ENCODE results near the gene KIAA1958. TPM values are rescaled to one million over a fixed set of nuclear protein-coding genes. Genes with fewer than 3 reads are reported as not detected.

The KIAA1958 gene
- total RNA-seq, 1 donor from 2014 or later: 2.0 TPM

- no peak for DNase-seq
Observed at GRCh38 chr9:112531666-112532282, 45.1 kb downstream of the KIAA1958 start.

DNA sequence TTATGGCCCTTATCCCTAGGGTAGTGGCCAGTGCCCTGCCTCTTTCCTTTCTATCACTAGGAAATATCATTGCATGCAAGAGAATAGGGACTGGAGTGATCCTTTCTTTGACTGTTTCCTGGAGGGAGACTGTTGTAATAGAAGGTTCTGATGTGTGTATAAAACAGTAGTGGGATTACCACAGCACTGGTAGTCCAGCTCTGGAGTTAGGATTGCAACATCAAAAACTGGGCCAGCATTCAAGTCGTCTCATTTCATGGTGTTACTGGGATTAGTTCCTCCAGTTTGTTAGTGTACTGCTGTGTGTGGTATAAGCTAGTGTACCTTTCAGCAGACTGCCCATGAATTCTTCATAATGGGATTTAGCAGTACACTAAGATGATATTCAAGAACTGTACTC lies 45.8 kb downstream of the KIAA1958 start:
- no peak for DNase-seq

- no peak for DNase-seq
Observed at GRCh38 chr9:112533660-112534059, 47.0 kb downstream of the KIAA1958 start.

DNA sequence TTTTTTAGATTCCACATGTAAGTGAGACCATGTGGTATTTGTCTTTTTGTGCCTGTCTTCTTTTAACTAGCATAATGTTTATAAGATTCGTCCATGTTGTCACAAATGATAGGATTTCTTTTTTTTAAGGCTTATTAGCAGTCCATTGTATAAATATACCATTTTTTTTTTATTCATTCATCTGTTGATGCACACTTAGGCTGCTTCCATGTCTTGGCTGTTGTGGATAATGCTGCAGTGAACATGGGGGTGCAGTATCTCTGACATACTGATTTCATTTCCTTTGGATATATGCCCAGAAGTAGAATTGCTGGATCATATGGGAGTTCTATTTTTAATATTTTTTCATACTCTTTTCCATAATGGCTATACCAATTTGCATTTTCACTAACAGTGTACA lies 48.7 kb downstream of the KIAA1958 start:
- peak; percentile 63 for DNase-seq

- peak; percentile 81 for DNase-seq
Observed at GRCh38 chr9:112535811-112536210, 49.2 kb downstream of the KIAA1958 start.

GRCh38 chr9:112537561-112537960 lies 50.9 kb downstream of the KIAA1958 start:
- DNase-seq: no peak

DNA sequence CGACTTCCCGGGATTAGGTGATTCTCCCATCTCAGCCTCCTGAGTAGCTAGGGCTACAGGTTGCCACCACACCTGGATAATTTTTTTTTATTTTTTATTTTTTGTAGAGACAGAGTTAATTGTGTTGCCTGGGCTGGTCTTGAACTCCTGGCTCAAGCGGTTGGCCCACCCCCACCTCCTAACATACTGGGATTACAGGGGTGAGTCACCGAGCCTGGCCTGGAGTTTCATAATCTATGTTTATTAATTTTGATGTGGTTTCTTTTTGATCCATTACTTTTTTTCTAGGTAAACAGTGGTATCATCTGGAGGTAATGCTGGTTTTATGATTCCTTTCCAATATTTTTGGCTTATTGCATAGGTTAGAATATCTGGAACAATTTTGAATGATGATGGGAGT lies 54.2 kb downstream of the KIAA1958 start:
- DNase-seq: no peak

DNA sequence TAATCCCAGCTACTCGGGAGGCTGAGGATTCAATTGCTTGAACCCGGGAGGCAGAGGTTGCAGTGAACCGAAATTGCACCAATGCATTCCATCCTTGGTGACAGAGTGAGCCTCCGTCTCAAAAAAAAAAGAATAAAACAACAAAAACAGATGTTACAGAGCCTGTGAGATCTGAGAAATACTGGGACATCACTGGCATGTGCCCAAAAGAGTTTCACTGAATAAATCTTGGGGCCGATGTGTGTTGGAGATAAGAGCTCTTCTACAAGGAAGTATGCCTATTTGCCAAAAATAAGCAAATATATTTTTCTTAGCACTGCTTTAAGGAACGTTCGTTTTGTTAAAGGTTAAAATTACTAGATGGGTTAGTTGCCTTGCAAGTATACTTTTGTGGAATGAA lies 55.1 kb downstream of the KIAA1958 start:
- DNase-seq: no peak

GRCh38 chr9:112542593-112543292 lies 56.1 kb downstream of the KIAA1958 start:
- DNase-seq: no peak

DNA sequence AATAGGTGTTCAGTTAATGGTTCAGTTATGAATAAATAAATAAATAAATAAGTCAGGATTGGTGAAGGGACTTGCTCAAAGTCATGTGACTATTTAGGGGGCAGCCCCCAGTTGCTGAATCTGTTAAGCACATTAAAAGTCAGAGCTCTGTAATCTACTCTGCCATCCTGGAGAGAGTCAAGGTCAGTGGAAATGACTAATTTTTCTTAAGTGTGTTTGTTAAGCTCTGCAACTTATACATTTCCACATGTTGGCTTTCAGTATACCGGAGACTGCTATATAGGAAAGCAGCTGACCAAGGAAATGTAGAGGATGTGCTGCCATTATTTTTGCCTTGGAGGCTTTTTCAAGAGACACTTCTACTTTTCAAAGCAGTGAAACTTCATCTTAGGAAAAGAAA lies 57.9 kb downstream of the KIAA1958 start:
- peak; percentile 37 for DNase-seq

DNA sequence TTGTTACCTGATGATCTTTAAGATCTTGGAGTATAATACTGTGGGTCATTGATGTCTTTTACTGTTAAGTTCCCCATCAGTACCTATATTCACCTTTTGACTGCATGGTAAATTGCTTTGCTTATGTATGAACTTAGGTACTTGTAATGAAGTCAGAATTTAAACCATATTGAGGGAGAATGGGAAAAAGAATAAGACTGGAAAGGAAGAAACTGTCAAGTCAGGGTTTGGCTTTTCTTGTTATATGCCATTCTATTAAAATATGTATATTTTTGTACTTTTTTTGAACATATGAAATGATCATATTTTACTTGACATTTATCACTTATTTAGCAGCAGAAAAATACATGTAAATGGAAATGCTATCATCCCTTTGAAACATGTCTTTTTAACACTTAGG lies 58.6 kb downstream of the KIAA1958 start:
- no peak for DNase-seq

DNA sequence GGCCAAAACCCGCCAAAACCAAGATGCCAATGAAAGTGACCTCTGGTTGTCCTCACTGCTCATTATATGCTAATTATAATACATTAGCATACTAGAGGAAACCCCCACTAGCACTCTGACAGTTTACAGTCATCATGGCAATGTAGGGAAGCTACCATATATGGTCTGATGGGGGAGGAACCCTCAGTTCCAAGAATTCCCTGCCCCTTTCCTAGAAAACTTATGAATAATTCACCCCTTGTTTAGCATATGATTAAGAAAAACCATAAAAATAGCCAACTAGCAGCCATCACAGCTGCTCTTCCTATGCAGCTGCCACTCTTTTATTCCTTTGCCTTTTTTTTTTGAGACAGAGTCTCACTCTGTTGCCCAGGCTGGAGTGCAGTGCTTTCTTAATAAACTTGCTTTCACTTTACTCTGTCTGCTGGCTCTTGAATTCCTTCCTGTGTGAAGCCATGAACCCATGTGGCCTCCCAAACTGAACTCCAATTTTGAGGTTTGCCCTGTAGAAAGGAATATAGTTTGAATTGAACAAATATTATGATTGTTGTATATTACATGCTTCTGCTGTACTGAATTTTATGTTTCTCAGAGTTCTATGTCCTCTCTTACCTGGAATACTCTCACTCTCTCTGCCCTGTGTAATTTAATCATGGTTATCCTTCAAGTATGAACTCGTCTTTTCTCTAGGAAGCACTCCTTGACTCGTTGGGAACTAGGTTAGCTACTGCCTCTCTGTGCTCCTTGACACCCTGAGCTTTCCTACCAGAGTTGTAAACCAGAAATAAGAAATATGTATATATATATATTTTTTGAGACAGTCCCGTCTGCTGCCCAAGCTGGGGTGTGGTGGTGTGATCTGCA lies 59.8 kb downstream of the KIAA1958 start:
- no peak for DNase-seq

GRCh38 chr9:112548051-112548440 lies 61.4 kb downstream of the KIAA1958 start:
- no peak for DNase-seq

GRCh38 chr9:112548836-112549595 lies 62.4 kb downstream of the KIAA1958 start:
- no peak for DNase-seq

DNA sequence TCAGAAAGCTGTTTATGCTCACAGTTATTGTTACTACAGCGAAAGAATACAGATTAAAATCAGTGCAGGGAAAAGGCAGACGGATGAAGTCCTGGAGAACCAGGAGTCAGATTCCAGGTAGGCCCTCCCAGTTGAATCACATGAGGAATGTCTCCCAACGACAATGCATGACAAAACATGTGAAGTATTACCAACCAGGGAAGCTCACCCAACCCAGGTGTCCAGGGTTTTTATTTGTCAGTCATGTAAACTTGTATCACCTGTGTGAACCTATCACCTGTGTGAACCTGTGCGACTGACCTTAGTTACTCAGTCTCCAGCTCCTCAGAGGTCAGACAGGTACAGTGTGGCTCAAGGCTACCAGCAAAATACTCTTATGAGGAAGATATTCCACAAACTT lies 63.9 kb downstream of the KIAA1958 start:
- no peak for DNase-seq

- no peak for DNase-seq
Observed at GRCh38 chr9:112551641-112552040, 65.0 kb downstream of the KIAA1958 start.

GRCh38 chr9:112552229-112553056 lies 65.8 kb downstream of the KIAA1958 start:
- DNase-seq: no peak

DNA sequence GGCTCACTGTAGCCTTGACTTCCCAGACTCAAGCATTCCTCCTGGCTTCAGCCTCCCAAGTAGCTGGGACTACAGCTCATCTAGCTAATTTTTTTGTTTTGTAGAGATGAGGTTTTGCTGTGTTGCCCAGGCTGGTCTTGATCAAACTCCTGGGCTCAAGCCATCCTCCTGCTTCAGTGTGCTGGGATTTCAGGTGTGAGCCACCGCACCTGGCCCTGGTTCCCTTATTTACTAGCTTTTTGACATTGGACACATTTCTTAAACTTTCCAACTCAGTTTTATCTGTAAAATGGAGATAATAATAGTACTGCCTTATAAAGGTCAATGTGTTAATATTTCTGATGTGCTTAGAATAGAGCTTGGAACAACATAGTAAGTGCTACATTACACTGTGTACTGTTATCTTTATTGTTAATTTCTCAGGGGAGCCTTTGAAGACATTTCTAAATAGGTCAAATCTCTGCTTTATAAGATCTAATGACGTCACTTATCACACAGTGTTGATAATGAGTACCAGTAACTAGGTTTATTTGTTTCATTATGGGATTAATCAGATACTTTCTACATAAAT lies 66.7 kb downstream of the KIAA1958 start:
- no peak for DNase-seq

DNA sequence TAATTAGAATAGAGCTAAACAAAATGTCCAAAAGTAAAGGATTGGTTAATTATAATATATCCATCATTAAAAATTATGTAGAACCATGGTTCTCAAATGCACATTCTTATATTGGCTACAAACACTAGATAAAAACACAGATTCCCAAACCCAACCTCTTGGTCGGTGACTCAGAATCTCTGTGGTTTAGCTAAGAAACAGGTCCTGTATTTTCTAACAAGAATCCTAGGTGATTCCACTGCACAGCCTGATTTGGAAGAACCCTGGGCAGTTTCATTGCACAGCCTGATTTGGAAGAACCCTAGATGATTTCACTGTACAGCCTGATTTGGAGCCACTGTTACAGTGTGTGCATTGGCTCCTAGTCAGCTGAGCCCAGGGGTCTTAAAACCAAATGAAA lies 67.9 kb downstream of the KIAA1958 start:
- no peak for DNase-seq

- no peak for DNase-seq
Observed at GRCh38 chr9:112555101-112555643, 68.5 kb downstream of the KIAA1958 start.

DNA sequence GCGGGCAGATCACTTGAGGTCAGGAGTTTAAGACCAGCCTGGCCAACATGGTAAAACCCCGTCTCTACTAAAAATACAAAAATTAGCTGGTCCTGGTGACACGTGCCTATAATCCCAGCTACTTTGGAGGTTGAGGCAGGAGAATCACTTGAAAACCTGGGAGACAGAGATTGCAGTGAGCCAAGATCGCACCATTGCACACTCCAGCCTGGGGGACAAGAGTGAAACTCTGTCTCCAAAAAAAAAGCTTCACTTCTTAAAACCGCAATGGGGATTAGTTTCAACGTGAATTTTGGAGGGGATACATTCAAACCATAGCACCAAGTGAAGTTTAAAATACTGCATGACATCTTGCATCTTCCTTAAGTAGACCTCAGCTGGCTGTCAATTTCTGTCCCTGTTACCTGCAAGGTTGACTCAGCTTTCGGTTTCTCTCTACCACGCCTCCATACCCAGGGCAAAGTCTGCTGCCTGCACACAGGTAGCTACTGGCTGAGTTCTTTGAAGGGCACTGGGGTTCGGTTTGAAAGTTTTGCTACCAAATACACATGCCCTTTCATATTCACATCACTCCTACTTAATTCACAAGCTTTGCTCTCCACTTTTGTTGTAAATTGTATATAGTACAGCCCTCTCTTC lies 69.3 kb downstream of the KIAA1958 start:
- no peak for DNase-seq

Data from dermis blood vessel endothelial cell (primary cell).